A549 (cell line): ENCODE results near the gene HFM1. TPM values are rescaled to one million over a fixed set of nuclear protein-coding genes. Genes with fewer than 3 reads are reported as not detected.

ENCODE experiments used
- ATAC-seq, 2 experiments: fragments of 200-7000 bp in 1 of 2; fragments of >200 bp in 1 of 2; cut with Nextera tagmentation in 1 of 2; cut with Tn5 transposase in 1 of 2; 3 replicates each; pipeline versions ENCODE4 v1.8.0 to v1.9.1; 2018 to 2020; ENCODE audit warnings: mild to moderate bottlenecking in 1 of 2, moderate library complexity in 1 of 2
- CTCF ChIA-PET: fragments of 300-600 bp; sonication (Branson Sonifier 250); formaldehyde crosslinking; extraction: SDS; loops from one replicate; lab custom pipeline; 2021; ENCODE audit warnings: antibody characterized with exemption, inconsistent platforms; lab: Yijun Ruan, JAX
- POLR2A ChIA-PET: fragments of 350-600 bp; formaldehyde crosslinking; extraction: SDS; loops from one replicate; lab custom pipeline; 2021; ENCODE audit warnings: antibody characterized with exemption, inconsistent platforms; lab: Yijun Ruan, JAX
- DNase-seq, 2 experiments: peaks; one replicate each; pipeline versions ENCODE4 v3.0.0 to v3.0.0-alpha.2; 2011 to 2016; ENCODE audit warnings: low read depth in 1 of 2, low spot score in 1 of 2
- FAIRE-seq: peaks from 2 replicates; lab custom pipeline; 2011; peaks lifted over from hg19 to GRCh38; lab: Jason Lieb, UNC
- H3K27ac ChIP-seq, 2 experiments: fragments of >200 bp; sonication (Bioruptor Twin); formaldehyde crosslinking; 3 replicates each; pipeline ENCODE4 v1.5.1; 2016 to 2017
- H3K4me1 ChIP-seq: fragments of >200 bp; sonication (Bioruptor Twin); formaldehyde crosslinking; 3 replicates; pipeline ENCODE4 v1.6.1; 2016
- H3K4me2 ChIP-seq: fragments of >200 bp; sonication (Bioruptor Twin); formaldehyde crosslinking; 3 replicates; pipeline ENCODE4 v1.6.1; 2016
- H3K4me3 ChIP-seq: fragments of >200 bp; sonication (Bioruptor Twin); formaldehyde crosslinking; 3 replicates; pipeline ENCODE4 v1.5.1; 2016
- H3K9me3 ChIP-seq: fragments of >200 bp; sonication (Bioruptor Twin); formaldehyde crosslinking; 3 replicates; pipeline ENCODE4 v1.6.1; 2016
- BCL3 ChIP-seq: fragments of >200 bp; sonication (Bioruptor Twin); formaldehyde crosslinking; IDR thresholded peaks from 3 replicates; pipeline ENCODE4 v1.6.1; 2016
- BHLHE40 ChIP-seq: IDR thresholded peaks from 2 replicates; pipeline ENCODE4 v1.6.1; 2012; ENCODE audit warnings: low read depth, low read length, inconsistent platforms
- CBX8 ChIP-seq: fragments of 200-600 bp; sonication (generic); IDR thresholded peaks from 2 replicates; pipeline ENCODE4 v1.6.1; 2016
- CEBPB ChIP-seq, 2 experiments: fragments of >200 bp in 1 of 2; sonication (Bioruptor Twin) in 1 of 2; formaldehyde crosslinking in 1 of 2; IDR thresholded peaks; 2 replicates each; pipeline ENCODE4 v1.6.1; 2012 to 2016
- CHD2 ChIP-seq: fragments of 150-350 bp; IDR thresholded peaks from 2 replicates; pipeline ENCODE4 v1.6.1; 2014; ENCODE audit warnings: low read length; ENCODE audit not compliant: partially characterized antibody
- CHD4 ChIP-seq: fragments of 200-600 bp; sonication (generic); IDR thresholded peaks from 2 replicates; pipeline ENCODE4 v1.6.1; 2016; ENCODE audit warnings: antibody characterized with exemption, mild to moderate bottlenecking, borderline replicate concordance
- E2F6 ChIP-seq: IDR thresholded peaks from 2 replicates; pipeline ENCODE4 v1.6.1; 2012; ENCODE audit warnings: low read depth, borderline replicate concordance
- EHF ChIP-seq: fragments of 250-450 bp; sonication (Bioruptor Pico); IDR thresholded peaks from 2 replicates; pipeline ENCODE4 v1.5.0; 2020; ENCODE audit warnings: mild to moderate bottlenecking
- EHMT2 ChIP-seq: fragments of 200-600 bp; sonication (generic); IDR thresholded peaks from 2 replicates; pipeline ENCODE4 v1.6.1; 2016; ENCODE audit warnings: antibody characterized with exemption, low read depth, mild to moderate bottlenecking, moderate library complexity
- EP300 ChIP-seq, 2 experiments: fragments of >200 bp; sonication (Bioruptor Twin); formaldehyde crosslinking; IDR thresholded peaks; 2 replicates in 1 of 2; 3 replicates in 1 of 2; pipeline ENCODE4 v1.6.1; 2016 to 2017
- ESRRA ChIP-seq: fragments of 150-350 bp; IDR thresholded peaks from 2 replicates; pipeline ENCODE4 v1.6.1; 2014; ENCODE audit warnings: mild to moderate bottlenecking, low read length, borderline replicate concordance
- FOSB ChIP-seq: fragments of 250-450 bp; sonication (Bioruptor Pico); IDR thresholded peaks from 2 replicates; pipeline ENCODE4 v1.5.0; 2020; ENCODE audit warnings: mild to moderate bottlenecking, moderate library complexity
- FOSL2 ChIP-seq, 2 experiments: fragments of 450-650 bp in 1 of 2; fragments of >200 bp in 1 of 2; sonication (Bioruptor Twin) in 1 of 2; formaldehyde crosslinking; IDR thresholded peaks; 2 replicates each; pipeline versions ENCODE4 v1.5.0 to v1.6.1; 2016 to 2020; ENCODE audit warnings: mild to moderate bottlenecking in 1 of 2, moderate library complexity in 1 of 2
- FOXS1 ChIP-seq: fragments of 250-450 bp; sonication (Bioruptor Pico); IDR thresholded peaks from 2 replicates; pipeline ENCODE4 v1.5.0; 2020; ENCODE audit warnings: mild to moderate bottlenecking, moderate library complexity
- HES2 ChIP-seq: fragments of >200 bp; sonication (Bioruptor Twin); formaldehyde crosslinking; IDR thresholded peaks from 2 replicates; pipeline ENCODE4 v1.6.1; 2016
- HEYL ChIP-seq: fragments of 250-450 bp; sonication (Bioruptor Pico); IDR thresholded peaks from 2 replicates; pipeline ENCODE4 v1.8.0; 2021; ENCODE audit warnings: mild to moderate bottlenecking, moderate library complexity
- HMGXB4 ChIP-seq: fragments of 250-450 bp; sonication (Bioruptor Pico); IDR thresholded peaks from 2 replicates; pipeline ENCODE4 v1.5.0; 2021; ENCODE audit warnings: mild to moderate bottlenecking, moderate library complexity, borderline replicate concordance
- HOXA7 ChIP-seq: fragments of 250-450 bp; sonication (Bioruptor Pico); IDR thresholded peaks from 2 replicates; pipeline ENCODE4 v1.5.0; 2020; ENCODE audit warnings: mild to moderate bottlenecking, moderate library complexity
- HOXB13 ChIP-seq: fragments of 250-450 bp; sonication (Bioruptor Pico); IDR thresholded peaks from 2 replicates; pipeline ENCODE4 v1.5.0; 2020; ENCODE audit warnings: low read depth, mild to moderate bottlenecking, moderate library complexity
- HOXB5 ChIP-seq: fragments of 250-450 bp; sonication (Bioruptor Pico); IDR thresholded peaks from 2 replicates; pipeline ENCODE4 v1.5.0; 2020; ENCODE audit warnings: mild to moderate bottlenecking, moderate library complexity
- KDM1A ChIP-seq: fragments of 200-600 bp; sonication (generic); IDR thresholded peaks from 2 replicates; pipeline ENCODE4 v1.6.1; 2016; ENCODE audit warnings: low read depth, mild to moderate bottlenecking
- KDM5A ChIP-seq: fragments of 200-600 bp; sonication (generic); IDR thresholded peaks from 2 replicates; pipeline ENCODE4 v1.6.1; 2016; ENCODE audit warnings: antibody characterized with exemption, mild to moderate bottlenecking
- MAZ ChIP-seq: fragments of 150-350 bp; IDR thresholded peaks from 2 replicates; pipeline ENCODE4 v1.6.1; 2014; ENCODE audit warnings: antibody characterized with exemption, low read depth, low read length, borderline replicate concordance
- NFE2L2 ChIP-seq: fragments of 150-350 bp; conservative IDR thresholded peaks from 2 replicates; pipeline ENCODE4 v1.6.1; 2014; ENCODE audit warnings: low read length
- POLR2AphosphoS2 ChIP-seq: conservative IDR thresholded peaks from 2 replicates; pipeline ENCODE4 v1.6.1; 2012; ENCODE audit warnings: low read length, improper control_type of control experiment, inconsistent platforms
- RAD21 ChIP-seq, 2 experiments: fragments of >200 bp in 1 of 2; sonication (Bioruptor Twin) in 1 of 2; formaldehyde crosslinking in 1 of 2; IDR thresholded peaks in 1 of 2; conservative IDR thresholded peaks in 1 of 2; 2 replicates in 1 of 2; 3 replicates in 1 of 2; pipeline ENCODE4 v1.6.1; 2012 to 2018; ENCODE audit warnings: inconsistent platforms in 1 of 2
- RCOR1 ChIP-seq: fragments of 150-350 bp; IDR thresholded peaks from 2 replicates; pipeline ENCODE4 v1.6.1; 2014; ENCODE audit warnings: antibody characterized with exemption, low read length, low read depth
- ZC3H11A ChIP-seq: fragments of 450-650 bp; IDR thresholded peaks from 2 replicates; pipeline ENCODE4 v1.6.1; 2014; ENCODE audit warnings: antibody characterized with exemption, mild to moderate bottlenecking
- WGBS: methylation state at CpG from one replicate; pipeline ENCODE4 v1.1.6; 2017; ENCODE audit errors: missing lambda C conversion rate; 5-methylcytosine and 5-hydroxymethylcytosine counted together
- polyA plus RNA-seq, 4 experiments: library from polyadenylated mRNA; depleted of rRNA in 3 of 4; stranded (reverse); fragments of >200 nt; fragmentation: RNase III in 1 of 4; extraction: RNeasy Plus Mini Kit Qiagen cat#74134 plus additional on column Dnase treatment in 1 of 4; gene quantifications; 2 replicates in 3 of 4; 3 replicates in 1 of 4; pipeline ENCODE4 v1.2.3, GENCODE V29; 2011 to 2017

The HFM1 gene
- polyA plus RNA-seq, 2 of the 4 experiments (the other 2 are of a cell fraction), result 0.04 to 0.68 TPM

GRCh38 chr1:91398291-91398690, 6.3 kb downstream of the HFM1 start:
- CTCF ChIA-PET, result interaction anchor here (0.6 to 1.2 kb wide), 2 partner anchors 116 to 232 kb away, joined by 3 read pairs; no protein-coding TSS in a partner anchor

GRCh38 chr1:91397605-91398004, 7.0 kb downstream of the HFM1 start:
- Histone ChIP-seq H3K4me1 (no peaks in the 10 kb centered on the region), H3K9me3 (no peaks in the 10 kb centered on the region), H3K4me2 (no peak overlapping the region), H3K27ac (no peak overlapping the region), H3K4me3 (no peak overlapping the region)
- ChIA-PET CTCF (interaction anchor here (0.6 kb wide), 1 partner anchor 231 kb away, joined by 3 read pairs; no protein-coding TSS in a partner anchor), POLR2A (no interaction called here)
- TF ChIP-seq MAZ, result no peak
- TF ChIP-seq E2F6, result no peak
- TF ChIP-seq HEYL (CRISPR knock-in tag), result no peak
- no peak for TF ChIP-seq NFE2L2
- no peak for TF ChIP-seq EP300 (IDR thresholded peaks at IDR 0.05)
- no peak for TF ChIP-seq POLR2AphosphoS2
- TF ChIP-seq BHLHE40, result no peak
- TF ChIP-seq HOXB5, result no peak
- no peak for TF ChIP-seq EHMT2
- FAIRE-seq (no peak), DNase-seq (no peak), ATAC-seq (no peak)
- 13% methylated on average over 4 of the region's 4 CpGs for WGBS

More at GRCh38 chr1:91398291-91398690, 6.3 kb downstream of the HFM1 start:
- H3K27ac ChIP-seq, result no peak overlapping the region
- no peaks in the 10 kb centered on the region for H3K4me1 ChIP-seq
- 10% methylated on average over 1 of the region's 1 CpG for WGBS
- H3K4me3 ChIP-seq, result no peak overlapping the region
- ATAC-seq (no peak), FAIRE-seq (no peak), DNase-seq (no peak)
- H3K4me2 ChIP-seq, result no peak overlapping the region
- TF ChIP-seq BCL3, result no peak
- TF ChIP-seq HOXB13 (CRISPR knock-in tag), result no peak
- TF ChIP-seq HEYL (CRISPR knock-in tag), result no peak
- no peak for TF ChIP-seq RAD21 (conservative IDR thresholded peaks at IDR 0.05 in 1 of 2, IDR thresholded peaks at IDR 0.05 in 1 of 2)
- TF ChIP-seq KDM5A, result no peak
- no peak for TF ChIP-seq ZC3H11A
- no peak for TF ChIP-seq CHD4
- TF ChIP-seq CBX8, result no peak
- no peak for TF ChIP-seq FOXS1
- TF ChIP-seq BHLHE40, result no peak
- TF ChIP-seq EHF (CRISPR knock-in tag), result no peak
- no peak for TF ChIP-seq CHD2
- no peak for TF ChIP-seq RCOR1
- no peak for TF ChIP-seq HES2
- H3K9me3 ChIP-seq, result no peaks in the 10 kb centered on the region
- POLR2A ChIA-PET, result no interaction called here

GRCh38 chr1:91393042-91393441, 11.6 kb downstream of the HFM1 start:
- ChIA-PET POLR2A (no interaction called here), CTCF (no interaction called here)
- no peak for ATAC-seq
- H3K4me3 ChIP-seq, result no peak overlapping the region
- no peak for DNase-seq
- no peaks in the 10 kb centered on the region for H3K4me1 ChIP-seq
- no peak for FAIRE-seq
- TF ChIP-seq HES2, result no peak
- TF ChIP-seq KDM1A, result no peak
- TF ChIP-seq CHD2, result no peak
- TF ChIP-seq ZC3H11A, result no peak
- TF ChIP-seq HEYL (CRISPR knock-in tag), result no peak
- no peak for TF ChIP-seq MAZ
- TF ChIP-seq CEBPB (IDR thresholded peaks at IDR 0.05), result no peak
- TF ChIP-seq RAD21 (conservative IDR thresholded peaks at IDR 0.05 in 1 of 2, IDR thresholded peaks at IDR 0.05 in 1 of 2), result no peak
- TF ChIP-seq FOSL2 (IDR thresholded peaks at IDR 0.05), result no peak
- TF ChIP-seq FOSL2 (CRISPR knock-in tag; IDR thresholded peaks at IDR 0.05), result no peak
- TF ChIP-seq RCOR1, result no peak
- no peak for TF ChIP-seq CBX8
- no peak for TF ChIP-seq HOXA7
- no peak for TF ChIP-seq EP300 (IDR thresholded peaks at IDR 0.05)
- no peak for TF ChIP-seq FOSB (CRISPR knock-in tag)
- no peak for TF ChIP-seq ESRRA
- TF ChIP-seq E2F6, result no peak
- TF ChIP-seq FOXS1, result no peak
- TF ChIP-seq HMGXB4, result no peak
- 0% methylated on average over 1 of the region's 1 CpG for WGBS
- no peak overlapping the region for H3K27ac ChIP-seq
- H3K9me3 ChIP-seq, result no peaks in the 10 kb centered on the region
- no peak overlapping the region for H3K4me2 ChIP-seq
